Measurements from ENCODE around the gene SMG1. TPM values are rescaled to one million over a fixed set of nuclear protein-coding genes. Genes with fewer than 3 reads are reported as not detected.

Gene SMG1
- 79.3 and 81.7 TPM in 2 replicates for total RNA-seq

GRCh38 chr16:18925986-18926865 is at the start of gene SMG1:
Gene SMG1, minus strand, starts transcription at chr16:18926408. Its CDS starts 367 bp downstream, at chr16:18926041.

GRCh38 chr16:18801145-18801972 is 124.8 kb downstream of the SMG1 start, which contains the start of gene ARL6IP1:
Gene ARL6IP1, minus strand, starts transcription at chr16:18801549. Its CDS starts 83 bp downstream, at chr16:18801466.

GRCh38 chr16:18789850-18790706 is 136.1 kb downstream of the SMG1 start, which contains the start of gene RPS15A:
Gene RPS15A, minus strand, starts transcription at chr16:18790334. Its CDS starts 1,221 bp downstream, at chr16:18789113.

Other genes starting within 250 kb of the SMG1 start
- gene RPS15A, start 136.1 kb downstream of the SMG1 start, total RNA-seq = 1,477 and 1,730 TPM in 2 replicates
- gene ARL6IP1, start 124.9 kb downstream of the SMG1 start, total RNA-seq = 195 and 261 TPM in 2 replicates
- 1.4 and 2.5 TPM in 2 replicates for gene TMC7, start 57.5 kb upstream of the SMG1 start, total RNA-seq
- 16.5 and 16.6 TPM in 2 replicates for gene COQ7, start 141.2 kb upstream of the SMG1 start, total RNA-seq
- 51.1 and 51.7 TPM in 2 replicates for gene ITPRIPL2, start 187.6 kb upstream of the SMG1 start, total RNA-seq
- 0.11 and 0.13 TPM in 2 replicates for gene SYT17, start 241.8 kb upstream of the SMG1 start, total RNA-seq